HUES6 (cell line): ENCODE measurements around the gene ZBTB49.
"Not testable (repeated sequence)": the region's sequence is repeated elsewhere in the genome, so short reads cannot be mapped to it uniquely, and the experiment has no call there.

Experiments
- H3K27ac ChIP-seq: 2 replicates; pipeline ENCODE4 v1.7.0; 2013; ENCODE audit warnings: low read depth, mild to moderate bottlenecking, low read length, inconsistent platforms
- H3K27me3 ChIP-seq: 2 replicates; pipeline ENCODE4 v1.6.1; 2013; ENCODE audit warnings: low read length; ENCODE audit not compliant: control insufficient read depth, insufficient read depth
- H3K36me3 ChIP-seq: 2 replicates; pipeline ENCODE4 v1.6.1; 2013; ENCODE audit warnings: low read length; ENCODE audit not compliant: control insufficient read depth, insufficient read depth
- H3K4me1 ChIP-seq: 2 replicates; pipeline ENCODE4 v1.6.1; 2013; ENCODE audit warnings: low read length; ENCODE audit not compliant: control insufficient read depth, insufficient read depth
- H3K4me3 ChIP-seq: 2 replicates; pipeline ENCODE4 v1.5.1; 2013; ENCODE audit warnings: low read depth, low read length
- H3K9ac ChIP-seq: one replicate; pipeline ENCODE4 v1.6.1; 2013; ENCODE audit warnings: mild to moderate bottlenecking, low read length
- H3K9me3 ChIP-seq: 2 replicates; pipeline ENCODE4 v1.6.1; 2013; ENCODE audit warnings: low read depth, low read length; ENCODE audit not compliant: control insufficient read depth, insufficient read depth

ZBTB49 gene

GRCh38 chr4:4339504-4340085 lies 49.5 kb downstream of the ZBTB49 start:
- H3K27ac ChIP-seq, result no peak overlapping the region
- H3K9ac ChIP-seq, result no peak overlapping the region
- no peak overlapping the region for H3K4me3 ChIP-seq
- H3K27me3 ChIP-seq, result peaks cover 3% of the 10 kb centered on the region; the same call in 1 of the 2 replicates
- no peaks in the 10 kb centered on the region for H3K4me1 ChIP-seq
- no peaks in the 10 kb centered on the region for H3K9me3 ChIP-seq
- H3K36me3 ChIP-seq, result no peaks in the 10 kb centered on the region

- Histone ChIP-seq H3K9ac (no peak overlapping the region), H3K27me3 (peaks cover 3% of the 10 kb centered on the region; the same call in 1 of the 2 replicates), H3K9me3 (no peaks in the 10 kb centered on the region), H3K27ac (no peak overlapping the region), H3K4me1 (no peaks in the 10 kb centered on the region), H3K36me3 (no peaks in the 10 kb centered on the region), H3K4me3 (no peak overlapping the region)
Measured at GRCh38 chr4:4341861-4342650, 52.0 kb downstream of the ZBTB49 start.

- Histone ChIP-seq H3K9ac (no peak overlapping the region), H3K4me1 (no peaks in the 10 kb centered on the region), H3K27ac (no peak overlapping the region), H3K36me3 (no peaks in the 10 kb centered on the region), H3K27me3 (peaks cover 3% of the 10 kb centered on the region; the same call in 1 of the 2 replicates), H3K9me3 (no peaks in the 10 kb centered on the region), H3K4me3 (no peak overlapping the region)
Measured at GRCh38 chr4:4343038-4343437, 53.0 kb downstream of the ZBTB49 start.

- H3K27ac ChIP-seq, result no peak overlapping the region
- no peak overlapping the region for H3K9ac ChIP-seq
- no peaks in the 10 kb centered on the region for H3K4me1 ChIP-seq
Measured at GRCh38 chr4:4344915-4345527, 55.0 kb downstream of the ZBTB49 start.

GRCh38 chr4:4347585-4347984 lies 57.5 kb downstream of the ZBTB49 start:
- Histone ChIP-seq H3K9me3 (no peaks in the 10 kb centered on the region), H3K4me3 (no peak overlapping the region), H3K36me3 (no peaks in the 10 kb centered on the region), H3K27ac (no peak overlapping the region), H3K4me1 (no peaks in the 10 kb centered on the region), H3K9ac (no peak overlapping the region), H3K27me3 (peaks cover 3% of the 10 kb centered on the region; the same call in 1 of the 2 replicates)

More at GRCh38 chr4:4344915-4345527, 55.0 kb downstream of the ZBTB49 start:
- Histone ChIP-seq H3K4me3 (no peak overlapping the region), H3K36me3 (no peaks in the 10 kb centered on the region), H3K9me3 (no peaks in the 10 kb centered on the region), H3K27me3 (peaks cover 3% of the 10 kb centered on the region; the same call in 1 of the 2 replicates)

- H3K27ac ChIP-seq, H3K4me1 ChIP-seq, H3K4me3 ChIP-seq, H3K36me3 ChIP-seq, H3K27me3 ChIP-seq, H3K9me3 ChIP-seq, H3K9ac ChIP-seq: not testable (repeated sequence)
Measured at GRCh38 chr4:4348585-4348984, 58.5 kb downstream of the ZBTB49 start.

- no peak overlapping the region for H3K27ac ChIP-seq
Measured at GRCh38 chr4:4349867-4350266, 59.8 kb downstream of the ZBTB49 start.

GRCh38 chr4:4350909-4351308 lies 60.9 kb downstream of the ZBTB49 start:
- Histone ChIP-seq H3K27ac (no peak overlapping the region), H3K9me3 (no peaks in the 10 kb centered on the region), H3K27me3 (no peaks in the 10 kb centered on the region)

More at GRCh38 chr4:4349867-4350266, 59.8 kb downstream of the ZBTB49 start:
- H3K4me1 ChIP-seq, result no peaks in the 10 kb centered on the region
- H3K9me3 ChIP-seq, result no peaks in the 10 kb centered on the region
- H3K27me3 ChIP-seq, result no peaks in the 10 kb centered on the region
- H3K4me3 ChIP-seq, result no peak overlapping the region
- no peaks in the 10 kb centered on the region for H3K36me3 ChIP-seq
- H3K9ac ChIP-seq, result no peak overlapping the region

GRCh38 chr4:4355302-4355701 lies 65.3 kb downstream of the ZBTB49 start:
- H3K27me3 ChIP-seq, result no peaks in the 10 kb centered on the region
- H3K4me1 ChIP-seq, result peaks cover 4% of the 10 kb centered on the region; the same call in 1 of the 2 replicates
- H3K9me3 ChIP-seq, result no peaks in the 10 kb centered on the region
- no peak overlapping the region for H3K9ac ChIP-seq
- H3K4me3 ChIP-seq, result no peak overlapping the region
- H3K27ac ChIP-seq, result no peak overlapping the region
- H3K36me3 ChIP-seq, result no peaks in the 10 kb centered on the region

More at GRCh38 chr4:4350909-4351308, 60.9 kb downstream of the ZBTB49 start:
- Histone ChIP-seq H3K9ac (no peak overlapping the region), H3K4me1 (no peaks in the 10 kb centered on the region), H3K36me3 (no peaks in the 10 kb centered on the region), H3K4me3 (no peak overlapping the region)

GRCh38 chr4:4356106-4357041 lies 66.3 kb downstream of the ZBTB49 start:
- H3K36me3 ChIP-seq, result no peaks in the 10 kb centered on the region
- H3K27me3 ChIP-seq, result no peaks in the 10 kb centered on the region
- peaks cover 4% of the 10 kb centered on the region; the same call in 1 of the 2 replicates for H3K4me1 ChIP-seq
- no peak overlapping the region for H3K27ac ChIP-seq
- H3K4me3 ChIP-seq, result no peak overlapping the region
- H3K9me3 ChIP-seq, result no peaks in the 10 kb centered on the region
- H3K9ac ChIP-seq, result peak overlapping the region; percentile 11
